CD8-positive, alpha-beta memory T cell (primary cell): ENCODE results near the gene TJP2. TPM values are rescaled to one million over a fixed set of nuclear protein-coding genes. Genes with fewer than 3 reads are reported as not detected.

Experiments used
- CTCF ChIA-PET: fragments of 350-600 bp; sonication (Branson Sonifier 250); formaldehyde crosslinking; loops from one replicate; lab custom pipeline; 2021; ENCODE audit warnings: antibody characterized with exemption; lab: Charles Lee
- POLR2A ChIA-PET: fragments of 350-600 bp; sonication (Branson Sonifier 250); formaldehyde crosslinking; loops from one replicate; lab custom pipeline; 2021; ENCODE audit warnings: antibody characterized with exemption; lab: Charles Lee
- DNase-seq, 5 donors: peaks; one replicate each; pipeline versions ENCODE4 v3.0.0 to v3.0.0-alpha.2; 2020 to 2022; ENCODE audit warnings: mixed read lengths in 1 of 5
- H3K27ac ChIP-seq: one replicate; pipeline ENCODE4 v1.7.0; 2013; ENCODE audit warnings: low read depth, mild to moderate bottlenecking, low read length, moderate library complexity
- H3K27me3 ChIP-seq: 2 replicates; pipeline ENCODE4 v1.7.0; 2013; ENCODE audit warnings: low read length, mild to moderate bottlenecking; ENCODE audit not compliant: insufficient read depth, poor library complexity, severe bottlenecking
- H3K36me3 ChIP-seq: 2 replicates; pipeline ENCODE4 v1.7.0; 2013; ENCODE audit warnings: mild to moderate bottlenecking, low read length, moderate library complexity; ENCODE audit not compliant: insufficient read depth
- H3K4me1 ChIP-seq: 2 replicates; pipeline ENCODE4 v1.7.0; 2013; ENCODE audit warnings: mild to moderate bottlenecking, low read length, moderate library complexity; ENCODE audit not compliant: insufficient read depth
- H3K4me3 ChIP-seq: 2 replicates; pipeline ENCODE4 v1.7.0; 2013; ENCODE audit warnings: mild to moderate bottlenecking, low read length
- H3K9me3 ChIP-seq: 2 replicates; pipeline ENCODE4 v1.7.0; 2013; ENCODE audit warnings: mild to moderate bottlenecking, low read length
- H3K27ac Mint-ChIP-seq, 8 donors: one replicate each; pipeline ENCODE4 v1.8.0; 2020 to 2021; ENCODE audit warnings: mixed read lengths in 8 of 8, mild to moderate bottlenecking in 6 of 8, inconsistent platforms in 3 of 8, moderate library complexity in 3 of 8
- H3K27me3 Mint-ChIP-seq, 2 donors: one replicate each; pipeline ENCODE4 v1.8.0; 2020 to 2021; ENCODE audit warnings: mixed read lengths in 2 of 2, mild to moderate bottlenecking in 1 of 2, moderate library complexity in 1 of 2
- H3K36me3 Mint-ChIP-seq, 3 donors: one replicate each; pipeline ENCODE4 v1.8.0; 2020 to 2021; ENCODE audit warnings: mixed read lengths in 3 of 3, inconsistent platforms in 1 of 3, mild to moderate bottlenecking in 1 of 3
- H3K4me1 Mint-ChIP-seq, 3 donors: one replicate each; pipeline ENCODE4 v1.8.0; 2020 to 2021; ENCODE audit warnings: mixed read lengths in 3 of 3, inconsistent platforms in 1 of 3, mild to moderate bottlenecking in 1 of 3
- H3K4me3 Mint-ChIP-seq, 7 donors: one replicate each; pipeline ENCODE4 v1.8.0; 2020 to 2021; ENCODE audit warnings: mixed read lengths in 7 of 7, mild to moderate bottlenecking in 6 of 7, moderate library complexity in 4 of 7, inconsistent platforms in 2 of 7
- H3K9me3 Mint-ChIP-seq, 5 donors: one replicate each; pipeline ENCODE4 v1.8.0; 2020 to 2022; ENCODE audit warnings: mixed read lengths in 5 of 5, mild to moderate bottlenecking in 3 of 5, moderate library complexity in 2 of 5, inconsistent platforms in 1 of 5
- polyA plus RNA-seq: library from polyadenylated mRNA; unstranded; fragments of 300-500 nt; fragmentation: Illumina TruSeq; gene quantifications from one replicate; pipeline ENCODE4 v1.2.3, GENCODE V29; 2021
- total RNA-seq, 2 experiments: library from RNA; stranded (reverse); gene quantifications; one replicate each; pipeline ENCODE4 v1.2.3, GENCODE V29; 2021

TJP2 gene
- total and polyA plus RNA-seq, 3 experiments from 2014 or later = 2.1 to 20.8 (median 19.7) TPM

GRCh38 chr9:69186841-69187611 is 12.9 kb downstream of the TJP2 start:
- Histone ChIP-seq H3K4me1 (no peaks in the 10 kb centered on the region), H3K27me3 (no peaks in the 10 kb centered on the region), H3K4me3 (no peak overlapping the region), H3K9me3 (no peaks in the 10 kb centered on the region), H3K36me3 (no peaks in the 10 kb centered on the region), H3K27ac (peak overlapping the region; percentile 35)
- H3K36me3 Mint-ChIP-seq = peaks cover 0 to 2% (median 0%) of the 10 kb centered on the region in 3 donors
- no peaks in the 10 kb centered on the region for H3K27me3 Mint-ChIP-seq
- H3K9me3 Mint-ChIP-seq = no peaks in the 10 kb centered on the region
- no peak for DNase-seq
- ChIA-PET CTCF (interaction anchor here (1.3 kb wide), 1 partner anchor 152 kb away, joined by 3 read pairs; the partner anchor contains the start of gene FXN), POLR2A (no interaction called here)
- H3K4me3 Mint-ChIP-seq = no peak overlapping the region
- no peaks in the 10 kb centered on the region for H3K4me1 Mint-ChIP-seq
- H3K27ac Mint-ChIP-seq = no peak overlapping the region

DNA sequence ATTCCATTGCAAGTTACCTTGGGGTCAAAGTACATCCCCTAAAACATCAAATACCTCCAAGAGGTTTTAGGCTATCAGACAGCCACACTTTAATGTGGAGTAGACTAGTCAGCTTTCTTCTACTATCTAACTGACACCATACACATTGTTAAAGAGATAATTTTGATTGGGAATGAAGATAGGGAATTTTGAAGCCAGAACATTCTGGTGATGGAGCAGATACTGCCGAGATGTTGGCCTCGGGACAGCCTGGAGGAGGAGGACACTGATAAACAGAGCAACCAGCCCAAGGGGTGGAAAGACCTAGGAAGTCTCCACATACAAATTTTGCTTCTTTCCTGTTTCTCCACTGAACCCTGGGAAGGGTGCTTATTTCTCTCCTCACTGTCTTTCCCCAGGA is 14.9 kb downstream of the TJP2 start:
- Histone ChIP-seq H3K4me1 (no peaks in the 10 kb centered on the region), H3K36me3 (no peaks in the 10 kb centered on the region), H3K27me3 (no peaks in the 10 kb centered on the region), H3K9me3 (no peaks in the 10 kb centered on the region), H3K27ac (no peak overlapping the region), H3K4me3 (no peak overlapping the region)
- CTCF ChIA-PET = no interaction called here
- Mint-ChIP-seq H3K9me3 (no peaks in the 10 kb centered on the region), H3K36me3 (no peaks in the 10 kb centered on the region), H3K27me3 (no peaks in the 10 kb centered on the region), H3K4me3 (no peak overlapping the region), H3K27ac (peak overlapping the region in 1 of 8 donors; percentile 21), H3K4me1 (no peaks in the 10 kb centered on the region)
- DNase-seq = no peak
- POLR2A ChIA-PET = no interaction called here

GRCh38 chr9:69190086-69190862 is 16.2 kb downstream of the TJP2 start:
- Mint-ChIP-seq H3K4me1 (no peaks in the 10 kb centered on the region), H3K27ac (no peak overlapping the region), H3K27me3 (no peaks in the 10 kb centered on the region), H3K4me3 (no peak overlapping the region), H3K9me3 (no peaks in the 10 kb centered on the region), H3K36me3 (no peaks in the 10 kb centered on the region)
- no peaks in the 10 kb centered on the region for H3K27me3 ChIP-seq
- H3K36me3 ChIP-seq = no peaks in the 10 kb centered on the region
- H3K9me3 ChIP-seq = no peaks in the 10 kb centered on the region
- no peaks in the 10 kb centered on the region for H3K4me1 ChIP-seq
- DNase-seq = no peak
- H3K27ac ChIP-seq = no peak overlapping the region
- H3K4me3 ChIP-seq = no peak overlapping the region
- ChIA-PET CTCF (interaction anchor here (6.1 kb wide), 1 partner anchor 135 kb away, joined by 54 read pairs; no protein-coding TSS in a partner anchor), POLR2A (no interaction called here)

GRCh38 chr9:69190863-69191181 is 16.7 kb downstream of the TJP2 start:
- Histone ChIP-seq H3K4me1 (no peaks in the 10 kb centered on the region), H3K27ac (no peak overlapping the region), H3K9me3 (no peaks in the 10 kb centered on the region), H3K36me3 (no peaks in the 10 kb centered on the region), H3K27me3 (no peaks in the 10 kb centered on the region), H3K4me3 (no peak overlapping the region)
- Mint-ChIP-seq H3K27ac (no peak overlapping the region), H3K27me3 (no peaks in the 10 kb centered on the region), H3K9me3 (no peaks in the 10 kb centered on the region), H3K4me3 (no peak overlapping the region), H3K4me1 (no peaks in the 10 kb centered on the region), H3K36me3 (no peaks in the 10 kb centered on the region)
- DNase-seq = no peak
- CTCF ChIA-PET = interaction anchor here (1.0 to 6.1 kb wide), 2 partner anchors 135 to 156 kb away, joined by 3 to 54 read pairs; partner anchors contain the start of gene FXN
- POLR2A ChIA-PET = no interaction called here

DNA sequence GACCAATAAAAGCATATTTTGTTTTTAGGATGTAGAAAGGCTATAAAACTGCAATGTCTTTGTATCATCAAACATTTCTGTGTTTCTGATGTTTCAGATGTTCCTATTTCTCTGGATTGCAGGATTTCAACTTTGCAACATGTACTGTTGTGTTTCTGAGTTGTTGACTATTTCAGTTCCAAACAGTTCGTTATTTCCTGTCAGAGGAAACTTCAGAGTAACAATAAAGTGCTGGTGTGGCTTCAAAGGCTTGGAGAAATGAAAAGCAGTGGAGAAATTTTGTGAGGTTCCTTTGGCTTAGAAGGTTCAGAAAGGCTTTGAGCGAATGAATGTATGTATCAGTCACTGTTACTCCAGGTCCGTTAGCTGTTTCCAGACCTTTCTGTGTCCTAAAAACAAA is 17.2 kb downstream of the TJP2 start:
- no peaks in the 10 kb centered on the region for H3K9me3 ChIP-seq
- no peaks in the 10 kb centered on the region for H3K27me3 Mint-ChIP-seq
- H3K27ac Mint-ChIP-seq = no peak overlapping the region
- H3K36me3 ChIP-seq = no peaks in the 10 kb centered on the region
- no peaks in the 10 kb centered on the region for H3K27me3 ChIP-seq
- H3K4me3 Mint-ChIP-seq = no peak overlapping the region
- no peaks in the 10 kb centered on the region for H3K36me3 Mint-ChIP-seq
- no peak overlapping the region for H3K4me3 ChIP-seq
- DNase-seq = no peak
- H3K9me3 Mint-ChIP-seq = no peaks in the 10 kb centered on the region
- H3K4me1 Mint-ChIP-seq = no peaks in the 10 kb centered on the region
- no peaks in the 10 kb centered on the region for H3K4me1 ChIP-seq
- ChIA-PET CTCF (interaction anchor here (1.0 to 6.1 kb wide), 2 partner anchors 136 to 156 kb away, joined by 3 to 54 read pairs; partner anchors contain the start of gene FXN), POLR2A (no interaction called here)
- no peak overlapping the region for H3K27ac ChIP-seq

DNA sequence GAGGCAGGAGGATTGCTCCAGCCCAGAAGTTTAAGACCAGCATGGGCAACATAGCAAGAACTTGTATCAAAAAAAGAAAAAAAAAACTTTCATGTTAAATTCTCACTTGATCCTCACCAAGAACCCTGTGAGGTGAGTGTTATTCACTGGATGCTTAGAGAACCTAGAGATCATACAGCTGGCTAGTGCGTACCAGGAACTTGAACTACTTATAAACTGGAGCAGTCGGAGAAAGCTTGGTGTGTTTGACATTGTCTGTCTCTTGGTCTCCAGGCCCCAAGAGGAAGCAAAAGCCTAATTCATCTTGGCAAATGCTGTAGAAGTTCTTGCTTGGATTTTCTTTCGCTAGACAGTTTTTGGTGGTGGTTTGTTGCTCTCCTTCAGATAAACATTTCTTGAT is 18.1 kb downstream of the TJP2 start:
- no peaks in the 10 kb centered on the region for H3K4me1 Mint-ChIP-seq
- Histone ChIP-seq H3K27me3 (no peaks in the 10 kb centered on the region), H3K4me3 (no peak overlapping the region), H3K36me3 (no peaks in the 10 kb centered on the region), H3K27ac (no peak overlapping the region), H3K9me3 (no peaks in the 10 kb centered on the region), H3K4me1 (no peaks in the 10 kb centered on the region)
- CTCF ChIA-PET = interaction anchor here (1.1 to 6.1 kb wide), 5 partner anchors 14 to 156 kb away, joined by 3 to 54 read pairs (median 8); partner anchors contain the start of gene FXN
- no peaks in the 10 kb centered on the region for H3K9me3 Mint-ChIP-seq
- H3K27ac Mint-ChIP-seq = no peak overlapping the region
- no peak overlapping the region for H3K4me3 Mint-ChIP-seq
- DNase-seq = no peak
- no peaks in the 10 kb centered on the region for H3K27me3 Mint-ChIP-seq
- no peaks in the 10 kb centered on the region for H3K36me3 Mint-ChIP-seq
- POLR2A ChIA-PET = no interaction called here

DNA sequence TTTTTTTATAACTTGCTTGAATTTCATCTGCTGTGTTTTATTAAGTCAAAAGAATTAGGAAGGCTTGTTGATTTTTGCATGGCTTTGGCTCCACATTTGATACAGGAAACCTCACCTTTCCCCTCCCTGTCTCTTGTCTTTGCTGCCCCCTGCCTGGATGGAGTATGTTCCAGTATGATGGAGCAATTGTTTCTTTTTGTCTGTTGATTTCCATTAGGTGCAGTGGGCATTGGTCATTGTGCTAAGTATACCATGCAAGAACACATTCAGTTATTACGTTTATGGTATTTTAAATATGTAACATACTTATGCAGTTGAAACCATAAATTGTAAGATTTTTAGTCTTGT is 19.6 kb downstream of the TJP2 start:
- no peaks in the 10 kb centered on the region for H3K9me3 Mint-ChIP-seq
- no peaks in the 10 kb centered on the region for H3K4me1 Mint-ChIP-seq
- ChIA-PET POLR2A (no interaction called here), CTCF (interaction anchor here (0.9 to 6.1 kb wide), 11 partner anchors 9 to 157 kb away, joined by 3 to 54 read pairs (median 3); partner anchors contain the start of gene FXN)
- no peaks in the 10 kb centered on the region for H3K9me3 ChIP-seq
- peaks cover 0 to 2% of the 10 kb centered on the region in 2 donors for H3K27me3 Mint-ChIP-seq
- no peak overlapping the region for H3K27ac Mint-ChIP-seq
- DNase-seq = no peak
- no peak overlapping the region for H3K4me3 Mint-ChIP-seq
- H3K27me3 ChIP-seq = no peaks in the 10 kb centered on the region
- no peaks in the 10 kb centered on the region for H3K36me3 ChIP-seq
- no peak overlapping the region for H3K27ac ChIP-seq
- no peak overlapping the region for H3K4me3 ChIP-seq
- H3K4me1 ChIP-seq = no peaks in the 10 kb centered on the region
- no peaks in the 10 kb centered on the region for H3K36me3 Mint-ChIP-seq
